CD14-positive monocyte (primary cell): Measurements from ENCODE around the gene GRID1. TPM values are rescaled to one million over a fixed set of nuclear protein-coding genes. Genes with fewer than 3 reads are reported as not detected.

ENCODE experiments used
- DNase-seq, 3 donors: peaks; one replicate each; pipeline ENCODE4 v3.0.0-alpha.2; 2011 to 2022
- H2AFZ ChIP-seq: 2 replicates; pipeline ENCODE4 v1.6.0; 2012; ENCODE audit warnings: mild to moderate bottlenecking, low read depth, low read length, inconsistent platforms; ENCODE audit not compliant: insufficient read depth, poor library complexity, severe bottlenecking
- H3K27ac ChIP-seq, 2 donors: 1 replicate in 1 of 2; 2 replicates in 1 of 2; pipeline ENCODE4 v1.5.1; 2012 to 2013; ENCODE audit warnings: low read length in 2 of 2, control low read depth in 1 of 2, inconsistent platforms in 1 of 2, low read depth in 1 of 2, mild to moderate bottlenecking in 1 of 2
- H3K27me3 ChIP-seq, 2 donors: one replicate each; pipeline versions ENCODE4 v1.6.0 to v1.6.1; 2011 to 2013; ENCODE audit warnings: low read length in 2 of 2; ENCODE audit not compliant: control insufficient read depth in 2 of 2, insufficient read depth in 2 of 2
- H3K36me3 ChIP-seq, 2 donors: replicated peaks in 1 of 2; 1 replicate in 1 of 2; 2 replicates in 1 of 2; pipeline versions ENCODE4 v1.5.1 to v1.6.1; 2012 to 2013; ENCODE audit warnings: low read length in 2 of 2, control low read depth in 1 of 2, inconsistent platforms in 1 of 2, mild to moderate bottlenecking in 1 of 2; ENCODE audit not compliant: insufficient read depth in 2 of 2, control insufficient read depth in 1 of 2
- H3K4me1 ChIP-seq, 2 donors: 1 replicate in 1 of 2; 2 replicates in 1 of 2; pipeline versions ENCODE4 v1.5.1 to v1.6.1; 2012 to 2013; ENCODE audit warnings: low read length in 2 of 2, control low read depth in 1 of 2, inconsistent platforms in 1 of 2, mild to moderate bottlenecking in 1 of 2, moderate library complexity in 1 of 2; ENCODE audit not compliant: insufficient read depth in 2 of 2, control insufficient read depth in 1 of 2
- H3K4me2 ChIP-seq: replicated peaks from 2 replicates; pipeline ENCODE3; 2012; ENCODE audit warnings: low read length, moderate library complexity, mild to moderate bottlenecking; ENCODE audit not compliant: poor library complexity, severe bottlenecking; ENCODE audit errors: extremely low read depth
- H3K4me3 ChIP-seq, 3 experiments: fragments of 200-600 bp in 1 of 3; sonication (generic) in 1 of 3; replicated peaks in 1 of 3; 1 replicate in 2 of 3; 2 replicates in 1 of 3; pipeline ENCODE4 v1.5.1; 2011 to 2013; ENCODE audit warnings: low read length in 3 of 3, mild to moderate bottlenecking in 3 of 3, control low read depth in 2 of 3, low read depth in 2 of 3, inconsistent platforms in 1 of 3, moderate library complexity in 1 of 3
- H3K79me2 ChIP-seq: 2 replicates; pipeline ENCODE4 v1.6.0; 2012; ENCODE audit warnings: mild to moderate bottlenecking, control low read depth, inconsistent platforms, low read length, moderate library complexity; ENCODE audit not compliant: insufficient read depth
- H3K9ac ChIP-seq: 2 replicates; pipeline ENCODE4 v1.6.0; 2017; ENCODE audit warnings: low read length, mild to moderate bottlenecking; ENCODE audit not compliant: insufficient read depth, poor library complexity, severe bottlenecking
- H3K9me3 ChIP-seq, 2 donors: replicated peaks in 1 of 2; 1 replicate in 1 of 2; 2 replicates in 1 of 2; pipeline versions ENCODE4 v1.5.1 to v1.6.1; 2012 to 2013; ENCODE audit warnings: low read length in 2 of 2, control low read depth in 1 of 2; ENCODE audit not compliant: control insufficient read depth in 1 of 2, insufficient read depth in 1 of 2
- H4K20me1 ChIP-seq: 2 replicates; pipeline ENCODE4 v1.6.0; 2012; ENCODE audit warnings: mild to moderate bottlenecking, low read length, control low read depth, moderate library complexity; ENCODE audit not compliant: insufficient read depth
- H3K27ac Mint-ChIP-seq, 7 donors: one replicate each; pipeline ENCODE4 v1.8.0; 2020; ENCODE audit warnings: mild to moderate bottlenecking in 7 of 7, mixed read lengths in 7 of 7, moderate library complexity in 6 of 7, inconsistent platforms in 2 of 7
- H3K27me3 Mint-ChIP-seq, 3 donors: one replicate each; pipeline ENCODE4 v1.8.0; 2021 to 2022; ENCODE audit warnings: low read depth in 3 of 3, mild to moderate bottlenecking in 3 of 3, mixed read lengths in 3 of 3, moderate library complexity in 3 of 3, inconsistent platforms in 1 of 3
- H3K36me3 Mint-ChIP-seq, 2 donors: one replicate each; pipeline ENCODE4 v1.8.0; 2020; ENCODE audit warnings: mixed read lengths in 2 of 2, inconsistent platforms in 1 of 2, mild to moderate bottlenecking in 1 of 2
- H3K4me1 Mint-ChIP-seq: one replicate; pipeline ENCODE4 v1.8.0; 2020; ENCODE audit warnings: mild to moderate bottlenecking, mixed read lengths
- H3K4me3 Mint-ChIP-seq, 2 donors: one replicate each; pipeline ENCODE4 v1.8.0; 2020; ENCODE audit warnings: mild to moderate bottlenecking in 2 of 2, mixed read lengths in 2 of 2, moderate library complexity in 1 of 2
- H3K9me3 Mint-ChIP-seq, 7 donors: one replicate each; pipeline ENCODE4 v1.8.0; 2020 to 2022; ENCODE audit warnings: mixed read lengths in 7 of 7, mild to moderate bottlenecking in 6 of 7, moderate library complexity in 6 of 7, inconsistent platforms in 2 of 7
- WGBS: methylation state at CpG from one replicate; pipeline ENCODE4 v1.1.5; 2013; ENCODE audit warnings: missing lambda C conversion rate; ENCODE audit not compliant: insufficient coverage; 5-methylcytosine and 5-hydroxymethylcytosine counted together
- intact Hi-C, 2 donors: fragments of 100-400 bp; cut with micrococcal nuclease; formaldehyde crosslinking; loops; one replicate each; pipeline versions ENCODE4 v1.15.0 to v1.15.1; 2023
- polyA plus RNA-seq, 3 donors: library from polyadenylated mRNA; depleted of rRNA in 1 of 3; unstranded in 2 of 3; stranded (reverse) in 1 of 3; fragments of 300-500 nt in 2 of 3; fragments of >200 nt in 1 of 3; fragmentation: Illumina TruSeq in 2 of 3; gene quantifications; 1 replicate in 2 of 3; 2 replicates in 1 of 3; pipeline ENCODE4 v1.2.3, GENCODE V29; 2012 to 2021
- TF ChIP-seq, protein P1 (sequence below): fragments of 200-600 bp; IDR thresholded peaks from one replicate; pipeline ENCODE4 v1.8.0; 2022; ENCODE audit warnings: antibody characterized with exemption, mild to moderate bottlenecking

The GRID1 gene
- polyA plus RNA-seq, 3 donors = not detected

GRCh38 chr10:86111902-86112545 lies 254.6 kb downstream of the GRID1 start:
- WGBS = 61% methylated on average over 3 of the region's 5 CpGs
- Mint-ChIP-seq H3K27me3 (peaks cover 0 to 3% (median 2%) of the 10 kb centered on the region in 3 donors), H3K27ac (no peak overlapping the region), H3K36me3 (no peaks in the 10 kb centered on the region), H3K4me3 (no peak overlapping the region), H3K9me3 (no peaks in the 10 kb centered on the region), H3K4me1 (no peaks in the 10 kb centered on the region)
- Histone ChIP-seq H3K27me3 (no peaks in the 10 kb centered on the region), H3K4me3 (no peak overlapping the region), H3K36me3 (no peaks in the 10 kb centered on the region), H3K9ac (no peak overlapping the region), H2AFZ (no peak overlapping the region), H3K27ac (no peak overlapping the region), H3K79me2 (no peaks in the 10 kb centered on the region), H3K9me3 (no peaks in the 10 kb centered on the region), H4K20me1 (no peaks in the 10 kb centered on the region), H3K4me1 (no peaks in the 10 kb centered on the region), H3K4me2 (no peak overlapping the region)
- DNase-seq = no peak
- intact Hi-C loops = no loop called here
- TF ChIP-seq, protein P1, sequence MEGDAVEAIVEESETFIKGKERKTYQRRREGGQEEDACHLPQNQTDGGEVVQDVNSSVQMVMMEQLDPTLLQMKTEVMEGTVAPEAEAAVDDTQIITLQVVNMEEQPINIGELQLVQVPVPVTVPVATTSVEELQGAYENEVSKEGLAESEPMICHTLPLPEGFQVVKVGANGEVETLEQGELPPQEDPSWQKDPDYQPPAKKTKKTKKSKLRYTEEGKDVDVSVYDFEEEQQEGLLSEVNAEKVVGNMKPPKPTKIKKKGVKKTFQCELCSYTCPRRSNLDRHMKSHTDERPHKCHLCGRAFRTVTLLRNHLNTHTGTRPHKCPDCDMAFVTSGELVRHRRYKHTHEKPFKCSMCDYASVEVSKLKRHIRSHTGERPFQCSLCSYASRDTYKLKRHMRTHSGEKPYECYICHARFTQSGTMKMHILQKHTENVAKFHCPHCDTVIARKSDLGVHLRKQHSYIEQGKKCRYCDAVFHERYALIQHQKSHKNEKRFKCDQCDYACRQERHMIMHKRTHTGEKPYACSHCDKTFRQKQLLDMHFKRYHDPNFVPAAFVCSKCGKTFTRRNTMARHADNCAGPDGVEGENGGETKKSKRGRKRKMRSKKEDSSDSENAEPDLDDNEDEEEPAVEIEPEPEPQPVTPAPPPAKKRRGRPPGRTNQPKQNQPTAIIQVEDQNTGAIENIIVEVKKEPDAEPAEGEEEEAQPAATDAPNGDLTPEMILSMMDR = no peak

DNA sequence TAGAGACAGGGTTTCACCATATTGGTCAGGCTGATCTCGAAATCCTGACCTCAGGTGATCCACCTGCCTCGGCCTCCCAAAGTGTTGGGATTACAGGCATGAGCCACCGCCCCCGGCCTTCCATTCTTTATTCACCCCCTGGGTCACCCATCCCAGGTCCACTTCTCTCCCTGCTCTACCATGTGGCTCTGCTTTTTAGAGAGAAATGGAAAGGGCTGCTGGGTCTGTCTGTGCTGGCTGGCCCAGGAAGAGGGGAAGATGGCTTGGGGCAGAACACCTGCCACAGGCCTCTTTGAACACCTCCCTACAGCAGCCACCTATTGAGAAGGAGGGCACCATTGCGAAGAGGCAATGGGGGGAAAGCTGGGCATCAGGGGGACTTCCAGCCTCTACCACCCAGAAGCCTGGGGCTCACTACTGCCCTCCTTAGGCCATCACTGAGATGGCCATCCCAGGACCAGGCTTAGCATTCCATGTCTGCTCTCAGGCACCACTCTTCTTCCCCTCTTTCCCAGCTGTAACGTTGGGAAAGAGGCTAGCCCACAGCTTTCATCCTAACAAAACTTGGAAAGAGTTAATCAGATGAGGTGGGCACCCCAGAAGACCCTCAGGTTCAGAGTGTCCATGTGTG lies 256.3 kb downstream of the GRID1 start:
- no peaks in the 10 kb centered on the region for H4K20me1 ChIP-seq
- H3K27ac ChIP-seq = no peak overlapping the region
- no CpG with 5 or more reads among the region's 6 CpGs for WGBS
- intact Hi-C loops = no loop called here
- H3K9me3 ChIP-seq = no peaks in the 10 kb centered on the region
- H3K9ac ChIP-seq = no peak overlapping the region
- Mint-ChIP-seq H3K27me3 (peaks cover 0 to 4% (median 2%) of the 10 kb centered on the region in 3 donors), H3K9me3 (no peaks in the 10 kb centered on the region), H3K4me3 (no peak overlapping the region), H3K4me1 (no peaks in the 10 kb centered on the region), H3K27ac (no peak overlapping the region), H3K36me3 (no peaks in the 10 kb centered on the region)
- no peaks in the 10 kb centered on the region for H3K27me3 ChIP-seq
- DNase-seq = no peak
- H3K36me3 ChIP-seq = no peaks in the 10 kb centered on the region
- no peaks in the 10 kb centered on the region for H3K4me1 ChIP-seq
- no peak overlapping the region for H3K4me3 ChIP-seq
- TF ChIP-seq, protein P1 = peak; percentile 28
- H3K4me2 ChIP-seq = no peak overlapping the region
- H3K79me2 ChIP-seq = no peaks in the 10 kb centered on the region
- H2AFZ ChIP-seq = no peak overlapping the region
